ENCODE measurements around the gene MMS19. TPM values are rescaled to one million over a fixed set of nuclear protein-coding genes. Genes with fewer than 3 reads are reported as not detected.

MMS19 gene
- total RNA-seq, 1 experiment from 2014 or later: 42.4 TPM

DNA sequence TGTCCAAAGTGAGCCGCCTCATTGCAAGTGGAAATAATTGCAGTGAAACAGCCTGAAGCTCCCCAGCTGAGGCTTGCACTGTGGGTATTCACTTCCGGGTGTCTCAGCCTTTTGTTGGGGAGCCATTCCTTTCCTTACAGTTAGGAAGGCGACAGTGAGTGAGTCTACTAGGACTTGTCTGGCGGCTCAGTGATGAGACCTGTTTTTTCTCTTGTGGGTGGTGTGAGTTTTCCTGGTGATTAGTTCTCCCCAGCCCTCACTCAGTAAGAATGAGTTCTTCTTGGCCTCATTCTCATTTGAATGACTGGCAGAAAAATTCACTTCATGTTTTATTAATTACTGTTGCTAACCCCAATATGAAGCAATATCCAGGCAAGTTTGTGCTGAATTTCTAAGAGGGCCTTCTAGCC lies 69.6 kb downstream of the MMS19 start:
- DNase-seq: no peak
- ChIA-PET POLR2A (ENCODE audit: unreplicated experiment) (no interaction called here), CTCF (no interaction called here)
- peaks cover 38% of the 10 kb centered on the region for H3F3A ChIP-seq (ENCODE audit: insufficient read depth, low read depth)
- no TSS peak for BruUV-seq (replicated peaks)
- no peaks in the 10 kb centered on the region for H3K9me2 ChIP-seq (ENCODE audit: insufficient read depth)
- H3K27ac ChIP-seq: no peak overlapping the region
- H2AFZ ChIP-seq: no peak overlapping the region
- peaks cover 41% of the 10 kb centered on the region for H3K79me2 ChIP-seq (ENCODE audit: low read depth)
- intact Hi-C loops (cut with micrococcal nuclease; ENCODE audit: unreplicated experiment): no loop called here
- H3K9me3 ChIP-seq (ENCODE audit: insufficient read depth, low read depth): no peaks in the 10 kb centered on the region
- peaks cover 6% of the 10 kb centered on the region; the same call in 1 of the 2 replicates for H3K36me3 ChIP-seq (ENCODE audit: low read depth)
- H4K20me1 ChIP-seq (ENCODE audit: insufficient read depth): peaks cover 18% of the 10 kb centered on the region
- H3K27me3 ChIP-seq (ENCODE audit: insufficient read depth, low read depth): no peaks in the 10 kb centered on the region
- peak overlapping the region; percentile 95 for H3K4me2 ChIP-seq
- H3K4me1 ChIP-seq (replicated peaks; ENCODE audit: insufficient read depth): peaks cover 12% of the 10 kb centered on the region
- H3K4me3 ChIP-seq: peak overlapping the region; percentile 84; the same call in 1 of the 2 replicates
- no peak for TF ChIP-seq EZH2 (IDR thresholded peaks at IDR 0.05; ENCODE audit: low read depth)
- TF ChIP-seq, protein P1, sequence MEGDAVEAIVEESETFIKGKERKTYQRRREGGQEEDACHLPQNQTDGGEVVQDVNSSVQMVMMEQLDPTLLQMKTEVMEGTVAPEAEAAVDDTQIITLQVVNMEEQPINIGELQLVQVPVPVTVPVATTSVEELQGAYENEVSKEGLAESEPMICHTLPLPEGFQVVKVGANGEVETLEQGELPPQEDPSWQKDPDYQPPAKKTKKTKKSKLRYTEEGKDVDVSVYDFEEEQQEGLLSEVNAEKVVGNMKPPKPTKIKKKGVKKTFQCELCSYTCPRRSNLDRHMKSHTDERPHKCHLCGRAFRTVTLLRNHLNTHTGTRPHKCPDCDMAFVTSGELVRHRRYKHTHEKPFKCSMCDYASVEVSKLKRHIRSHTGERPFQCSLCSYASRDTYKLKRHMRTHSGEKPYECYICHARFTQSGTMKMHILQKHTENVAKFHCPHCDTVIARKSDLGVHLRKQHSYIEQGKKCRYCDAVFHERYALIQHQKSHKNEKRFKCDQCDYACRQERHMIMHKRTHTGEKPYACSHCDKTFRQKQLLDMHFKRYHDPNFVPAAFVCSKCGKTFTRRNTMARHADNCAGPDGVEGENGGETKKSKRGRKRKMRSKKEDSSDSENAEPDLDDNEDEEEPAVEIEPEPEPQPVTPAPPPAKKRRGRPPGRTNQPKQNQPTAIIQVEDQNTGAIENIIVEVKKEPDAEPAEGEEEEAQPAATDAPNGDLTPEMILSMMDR (conservative IDR thresholded peaks at IDR 0.05): no peak

DNA sequence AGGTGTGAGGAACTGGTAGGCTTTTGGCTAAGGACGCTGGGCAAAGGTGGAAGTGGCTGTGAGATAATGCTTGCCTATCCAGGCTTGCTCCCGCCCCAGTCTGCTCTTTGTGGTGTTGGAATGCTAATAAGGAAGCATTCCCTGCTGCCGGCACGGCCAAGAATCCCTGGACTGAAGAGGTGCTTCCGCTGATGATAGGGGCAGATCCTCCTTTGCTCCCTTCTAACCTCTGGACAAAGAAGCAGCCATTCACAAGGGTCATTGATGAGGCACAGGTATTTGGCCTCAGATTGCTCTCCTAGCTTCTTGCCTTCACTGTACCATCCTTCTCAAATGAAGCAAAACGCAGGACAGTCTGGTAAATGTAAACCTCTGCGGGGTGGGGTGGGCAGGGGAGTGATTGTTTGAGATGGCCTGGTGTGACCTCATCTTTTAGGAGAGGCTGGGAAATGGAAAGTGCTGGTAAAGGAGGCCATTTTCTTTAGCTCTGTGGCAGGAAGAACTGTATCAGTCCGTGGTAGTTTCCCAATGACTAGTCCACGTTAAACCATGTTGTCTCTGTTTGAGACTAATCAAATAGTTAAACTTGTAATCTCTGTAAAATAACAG lies 70.5 kb downstream of the MMS19 start:
- Histone ChIP-seq H3K4me3 (peak overlapping the region; percentile 84), H3K9me3 (ENCODE audit: insufficient read depth, low read depth) (no peaks in the 10 kb centered on the region), H3K36me3 (ENCODE audit: low read depth) (peaks cover 6% of the 10 kb centered on the region; the same call in 1 of the 2 replicates), H3F3A (ENCODE audit: insufficient read depth, low read depth) (peaks cover 38% of the 10 kb centered on the region), H4K20me1 (ENCODE audit: insufficient read depth) (peaks cover 18% of the 10 kb centered on the region), H3K4me1 (replicated peaks; ENCODE audit: insufficient read depth) (peaks cover 12% of the 10 kb centered on the region), H3K79me2 (ENCODE audit: low read depth) (peaks cover 41% of the 10 kb centered on the region), H2AFZ (no peak overlapping the region), H3K4me2 (peak overlapping the region; percentile 95), H3K27me3 (ENCODE audit: insufficient read depth, low read depth) (no peaks in the 10 kb centered on the region), H3K9me2 (ENCODE audit: insufficient read depth) (no peaks in the 10 kb centered on the region), H3K27ac (peak overlapping the region; percentile 29; the same call in 1 of the 2 replicates)
- POLR2A ChIA-PET (ENCODE audit: unreplicated experiment): no interaction called here
- CTCF ChIA-PET: interaction anchor here (0.7 kb wide), 1 partner anchor 296 kb away, joined by 3 read pairs; no protein-coding TSS in a partner anchor
- peak; percentile 51 to 55 for DNase-seq
- intact Hi-C loops (cut with micrococcal nuclease; ENCODE audit: unreplicated experiment): loop anchor here (2.0 kb wide), 1 partner anchor 27 kb away; the partner anchor contains the start of gene RRP12
- TF ChIP-seq, protein P1 (conservative IDR thresholded peaks at IDR 0.05): no peak
- no peak for TF ChIP-seq EZH2 (IDR thresholded peaks at IDR 0.05; ENCODE audit: low read depth)
- TSS peak; percentile 50 for BruUV-seq (replicated peaks)

DNA sequence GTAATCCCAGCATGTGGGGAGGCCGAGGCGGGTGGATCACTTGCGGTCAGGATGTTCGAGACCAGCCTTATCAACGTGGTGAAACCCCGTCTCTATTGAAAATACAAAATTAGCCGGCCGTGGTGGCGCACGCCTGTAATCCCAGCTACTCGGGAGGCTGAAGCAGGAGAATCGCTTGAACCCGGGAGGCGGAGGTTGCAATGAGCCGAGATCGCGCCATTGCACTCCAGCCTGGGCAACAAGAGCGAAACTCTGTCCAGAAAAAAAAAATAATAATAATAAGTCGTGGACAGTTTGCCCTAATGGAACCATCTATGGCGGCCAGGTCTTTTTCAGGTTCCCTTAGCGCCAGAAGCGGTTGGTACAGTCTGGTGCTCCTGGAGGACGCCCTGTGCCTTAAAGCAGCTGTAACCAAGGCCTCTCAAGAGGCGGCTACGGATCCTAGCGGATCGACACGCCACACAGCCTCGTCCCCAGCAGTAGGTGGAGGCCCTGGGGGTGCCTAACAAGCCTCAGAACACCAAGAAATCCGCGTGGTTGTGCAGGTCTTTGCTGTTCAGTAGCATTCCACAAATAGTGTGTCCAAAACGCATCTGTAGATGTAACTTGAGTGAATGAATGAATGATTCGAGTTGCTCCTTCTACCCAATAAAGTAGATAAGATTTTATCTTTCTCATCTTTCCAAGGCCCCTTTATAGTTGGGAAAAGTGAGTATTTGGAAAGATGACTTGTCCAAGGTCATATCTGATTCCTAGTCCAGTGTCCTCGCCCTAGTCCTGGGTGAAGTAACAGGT lies 71.2 kb downstream of the MMS19 start:
- Histone ChIP-seq H2AFZ (no peak overlapping the region; the same call in 1 of the 2 replicates), H4K20me1 (ENCODE audit: insufficient read depth) (peaks cover 18% of the 10 kb centered on the region), H3K9me2 (ENCODE audit: insufficient read depth) (no peaks in the 10 kb centered on the region), H3K9me3 (ENCODE audit: insufficient read depth, low read depth) (no peaks in the 10 kb centered on the region), H3K79me2 (ENCODE audit: low read depth) (peaks cover 41% of the 10 kb centered on the region), H3K4me1 (replicated peaks; ENCODE audit: insufficient read depth) (peaks cover 12% of the 10 kb centered on the region), H3K27me3 (ENCODE audit: insufficient read depth, low read depth) (no peaks in the 10 kb centered on the region), H3K4me3 (peak overlapping the region; percentile 84), H3K4me2 (peak overlapping the region; percentile 95), H3F3A (ENCODE audit: insufficient read depth, low read depth) (peaks cover 38% of the 10 kb centered on the region), H3K27ac (peak overlapping the region; percentile 29; the same call in 1 of the 2 replicates), H3K36me3 (ENCODE audit: low read depth) (peaks cover 6% of the 10 kb centered on the region; the same call in 1 of the 2 replicates)
- no peak for TF ChIP-seq EZH2 (IDR thresholded peaks at IDR 0.05; ENCODE audit: low read depth)
- TF ChIP-seq, protein P1 (conservative IDR thresholded peaks at IDR 0.05): no peak
- intact Hi-C loops (cut with micrococcal nuclease; ENCODE audit: unreplicated experiment): loop anchor here (2.0 kb wide), 1 partner anchor 26 kb away; the partner anchor contains the start of gene RRP12
- DNase-seq: no peak
- BruUV-seq (replicated peaks): no TSS peak
- CTCF ChIA-PET: no interaction called here
- POLR2A ChIA-PET (ENCODE audit: unreplicated experiment): no interaction called here

Measured in PC-9 (cell line).